K562 (cell line): ENCODE data around the gene CNPY2. TPM values are rescaled to one million over a fixed set of nuclear protein-coding genes. Genes with fewer than 3 reads are reported as not detected.

Source experiments
- ATAC-seq: fragments of 200-7000 bp; cut with Tn5 transposase; 3 replicates; pipeline ENCODE4 v1.9.1; 2020; ENCODE audit warnings: moderate library complexity
- BruUV-seq: library from RNA; stranded (reverse); fragments of 400-500 nt; replicated peaks from 2 replicates; lab custom pipeline; 2021; lab: Mats Ljungman, UMichigan
- CTCF ChIA-PET: fragments of 300-600 bp; formaldehyde crosslinking; extraction: SDS; loops from one replicate; lab custom pipeline; 2021; ENCODE audit warnings: low intra/inter-chr PET ratio; lab: Yijun Ruan, JAX
- POLR2A ChIA-PET: fragments of 300-600, 350-650 bp; sonication (Branson Sonifier 250); formaldehyde crosslinking; extraction: SDS; loops from one replicate; lab custom pipeline; 2021; ENCODE audit warnings: antibody characterized with exemption, inconsistent platforms; lab: Yijun Ruan, JAX
- DNase-seq, 4 experiments: peaks; one replicate each; pipeline versions ENCODE4 v3.0.0 to v3.0.0-alpha.2; 2011 to 2018; ENCODE audit warnings: low spot score in 3 of 4, mixed read lengths in 3 of 4; ENCODE audit errors: extremely low read depth in 1 of 4
- FAIRE-seq: peaks from 2 replicates; lab custom pipeline; 2011; peaks lifted over from hg19 to GRCh38; lab: Jason Lieb, UNC
- H2AFZ ChIP-seq: 2 replicates; pipeline ENCODE4 v1.6.0; 2011; ENCODE audit warnings: low read depth, low read length, control low read depth, inconsistent platforms
- H3K27ac ChIP-seq: fragments of 200-600 bp; 3 replicates; pipeline ENCODE4 v1.8.0; 2011; ENCODE audit warnings: low read depth, mild to moderate bottlenecking, control low read depth, inconsistent platforms, low read length, moderate library complexity, mixed read lengths; ENCODE audit errors: extremely low read depth
- H3K27me3 ChIP-seq, 2 experiments: fragments of 300-600 bp in 1 of 2; 2 replicates in 1 of 2; 3 replicates in 1 of 2; pipeline versions ENCODE4 v1.6.0 to v1.8.0; 2011; ENCODE audit warnings: inconsistent platforms in 2 of 2, low read length in 2 of 2, mild to moderate bottlenecking in 1 of 2, mixed read lengths in 1 of 2, moderate library complexity in 1 of 2; ENCODE audit not compliant: control insufficient read depth in 2 of 2, insufficient read depth in 2 of 2
- H3K36me3 ChIP-seq: fragments of 300-600 bp; 3 replicates; pipeline ENCODE4 v1.8.0; 2011; ENCODE audit warnings: mild to moderate bottlenecking, low read length, inconsistent platforms; ENCODE audit not compliant: control insufficient read depth, insufficient read depth
- H3K4me1 ChIP-seq, 2 experiments: fragments of 200-600 bp in 1 of 2; replicated peaks in 1 of 2; 2 replicates in 1 of 2; 3 replicates in 1 of 2; pipeline versions ENCODE4 v1.5.1 to v1.8.0; 2011; ENCODE audit warnings: inconsistent platforms in 2 of 2, low read length in 2 of 2, mild to moderate bottlenecking in 1 of 2, mixed read lengths in 1 of 2, moderate library complexity in 1 of 2; ENCODE audit not compliant: control insufficient read depth in 2 of 2, insufficient read depth in 2 of 2
- H3K4me2 ChIP-seq: 2 replicates; pipeline ENCODE4 v1.6.1; 2011; ENCODE audit warnings: low read length, control low read depth, inconsistent platforms, mixed read lengths; ENCODE audit not compliant: insufficient read depth
- H3K4me3 ChIP-seq: fragments of 200-600 bp; sonication (generic), shearing (Covaris generic); 2 replicates; pipeline ENCODE4 v1.5.1; 2016; ENCODE audit warnings: control low read depth, inconsistent platforms
- H3K79me2 ChIP-seq: fragments of 200-600 bp; 3 replicates; pipeline ENCODE4 v1.8.0; 2011; ENCODE audit warnings: low read length, inconsistent platforms; ENCODE audit not compliant: control insufficient read depth, insufficient read depth
- H3K9ac ChIP-seq, 2 experiments: 2 replicates each; pipeline versions ENCODE4 v1.6.0 to v1.6.1; 2011; ENCODE audit warnings: low read depth in 2 of 2, low read length in 2 of 2, control low read depth in 1 of 2, inconsistent platforms in 1 of 2, mild to moderate bottlenecking in 1 of 2, mixed read lengths in 1 of 2; ENCODE audit not compliant: insufficient read depth in 1 of 2
- H3K9me1 ChIP-seq: one replicate; pipeline ENCODE4 v1.6.0; 2011; ENCODE audit warnings: inconsistent platforms, mild to moderate bottlenecking, low read length, moderate library complexity; ENCODE audit not compliant: control insufficient read depth, insufficient read depth
- H3K9me3 ChIP-seq: replicated peaks from 2 replicates; pipeline ENCODE4 v1.5.1; 2011; ENCODE audit warnings: low read depth, low read length, inconsistent platforms; ENCODE audit not compliant: control insufficient read depth, insufficient read depth
- H4K20me1 ChIP-seq: replicated peaks from 2 replicates; pipeline ENCODE4 v1.6.1; 2011; ENCODE audit warnings: low read length, inconsistent platforms, mixed read lengths; ENCODE audit not compliant: control insufficient read depth, insufficient read depth
- ETV6 ChIP-seq, 3 experiments: fragments of 150-350 bp in 1 of 3; sonication (generic) in 1 of 3; formaldehyde crosslinking in 1 of 3; IDR thresholded peaks; 2 replicates each; pipeline versions ENCODE4 v1.6.1 to v1.8.0; 2014 to 2022; ENCODE audit warnings: borderline replicate concordance in 2 of 3, low read depth in 2 of 3, antibody characterized with exemption in 1 of 3, low read length in 1 of 3, mild to moderate bottlenecking in 1 of 3, missing genetic modification reagents in 1 of 3
- MAFK ChIP-seq: IDR thresholded peaks from 2 replicates; pipeline ENCODE4 v1.6.1; 2011; ENCODE audit warnings: low read length, improper control_type of control experiment
- TFAP4 ChIP-seq: sonication (generic); formaldehyde crosslinking; IDR thresholded peaks from 2 replicates; pipeline ENCODE4 v1.8.0; 2022; ENCODE audit warnings: missing genetic modification reagents, mild to moderate bottlenecking, moderate library complexity, borderline replicate concordance
- WGBS: fragments of 100-300 bp; shearing (Covaris generic); methylation state at CpG from one replicate; pipeline ENCODE4 v1.1.6; 2016; ENCODE audit warnings: low coverage, mixed read lengths; ENCODE audit not compliant: insufficient coverage; ENCODE audit errors: missing lambda C conversion rate; 5-methylcytosine and 5-hydroxymethylcytosine counted together
- in situ Hi-C: fragments of 300-500 bp; cut with MboI; formaldehyde crosslinking; loops from 4 replicates; pipeline ENCODE4 v1.15.0; 2018; ENCODE audit warnings: inconsistent platforms, mixed read lengths
- intact Hi-C: fragments of 100-400 bp; cut with micrococcal nuclease; formaldehyde crosslinking; loops from 2 replicates; pipeline ENCODE4 v1.14.2; 2022
- polyA plus RNA-seq, 8 experiments: library from polyadenylated mRNA; depleted of rRNA in 4 of 8; stranded (reverse) in 5 of 8; unstranded in 3 of 8; fragments of >200 nt; fragmentation: Nextera tagmentation in 2 of 8; fragmentation: Illumina TruSeq in 1 of 8; extraction: Ambion mirVana in 2 of 8; extraction: Trizol in 1 of 8; gene quantifications; 2 replicates each; pipeline versions ENCODE4 v1.2.1 to v1.2.3, GENCODE V29; 2011 to 2014; ENCODE audit warnings: inconsistent platforms in 1 of 8, missing spikeins in 1 of 8
- total RNA-seq, 7 experiments: library from RNA; depleted of rRNA in 6 of 7; stranded (reverse); fragments of >200 nt in 6 of 7; fragmentation: Illumina TruSeq in 2 of 7; extraction: Trizol in 2 of 7; gene quantifications; 2 replicates each; pipeline versions ENCODE4 v1.2.1 to v1.2.3, GENCODE V29; 2011 to 2021; ENCODE audit warnings: low replicate concordance in 1 of 7

CNPY2 gene
- total and polyA plus RNA-seq, 9 of the 15 experiments (the other 6 are each of a cell fraction or from before 2014, with no cell fraction given): 33.8 to 190 (median 138) TPM

GRCh38 chr12:56361487-56362129 lies 45.8 kb upstream of the CNPY2 start:
- Histone ChIP-seq H3K36me3 (no peaks in the 10 kb centered on the region), H3K9me1 (no peaks in the 10 kb centered on the region), H3K9ac (peak overlapping the region; percentile 62 to 79)
- TF ChIP-seq TFAP4 (peak; percentile 22; the same call in 1 of the 2 replicates), ETV6 (IDR thresholded peaks at IDR 0.05; ENCODE audit: borderline replicate concordance in 1 of 2, low read depth in 2 of 2, low read length in 1 of 2) (no peak), ETV6 (CRISPR knock-in tag; IDR thresholded peaks at IDR 0.05; ENCODE audit: borderline replicate concordance) (0 out of 2 replicates have a peak, but pooled peaks have one; percentile 53), MAFK (no peak)
- TF ChIP-seq, all 486 proteins: peak for 2
- ATAC-seq (no peak), DNase-seq (no peak), FAIRE-seq (no peak)
- Histone ChIP-seq H3K79me2 (peaks cover 27% of the 10 kb centered on the region), H3K27ac (peak overlapping the region; percentile 73; the same call in 2 of the 3 replicates), H3K4me2 (peak overlapping the region; percentile 88), H3K27me3 (no peaks in the 10 kb centered on the region), H4K20me1 (no peaks in the 10 kb centered on the region), H3K4me3 (no peak overlapping the region), H2AFZ (peak overlapping the region; percentile 74; the same call in 1 of the 2 replicates), H3K4me1 (peaks cover 13 to 15% of the 10 kb centered on the region in 2 experiments), H3K9me3 (no peaks in the 10 kb centered on the region)
- no TSS peak for BruUV-seq
- in situ Hi-C loops: no loop called here
- 52% methylated on average over 6 of the region's 8 CpGs for WGBS
- intact Hi-C loops: loop anchor here (5.0 to 10.0 kb wide), 2 partner anchors 106 to 273 kb away; partner anchors contain the start of genes BAZ2A and SPRYD4
- ChIA-PET POLR2A (interaction anchor here (0.9 to 19.4 kb wide), 6 partner anchors 19 to 94 kb away, joined by 3 to 274 read pairs (median 4); partner anchors contain the start of genes IL23A and PAN2), CTCF (no interaction called here)
